ENCODE data around the gene GMIP.

GMIP gene

GRCh38 chr19:19651076-19651475 is 7.6 kb upstream of the GMIP start:
- Histone ChIP-seq H3K4me1 (no peaks in the 10 kb centered on the region), H3K27ac (no peak overlapping the region), H3K4me3 (no peak overlapping the region), H3K9me3 (no peaks in the 10 kb centered on the region), H3K36me3 (peaks cover 89 to 100% (median 93%) of the 10 kb centered on the region in 3 donors), H3K27me3 (no peaks in the 10 kb centered on the region)
- intact Hi-C loops (cut with DNase I; ENCODE audit: low total_unique reads) = no loop called here
- no peak for TF ChIP-seq CTCF (IDR thresholded peaks at IDR 0.05)
- no peak for DNase-seq

- H3K4me1 ChIP-seq = no peaks in the 10 kb centered on the region
- H3K9me3 ChIP-seq = no peaks in the 10 kb centered on the region
- H3K27ac ChIP-seq = no peak overlapping the region
- TF ChIP-seq CTCF (IDR thresholded peaks at IDR 0.05) = no peak
- no peak for DNase-seq
- H3K36me3 ChIP-seq = peaks cover 88 to 100% (median 93%) of the 10 kb centered on the region in 3 donors
- H3K27me3 ChIP-seq = no peaks in the 10 kb centered on the region
- intact Hi-C loops (cut with DNase I; ENCODE audit: low total_unique reads) = no loop called here
- no peak overlapping the region for H3K4me3 ChIP-seq
Observed at GRCh38 chr19:19650331-19650730, 6.9 kb upstream of the GMIP start.

GRCh38 chr19:19649580-19649995 is 6.1 kb upstream of the GMIP start:
- DNase-seq = no peak

GRCh38 chr19:19649155-19649554 is 5.7 kb upstream of the GMIP start:
- H3K27me3 ChIP-seq = no peaks in the 10 kb centered on the region
- peaks cover 0 to under 1% (median 0%) of the 10 kb centered on the region in 4 donors for H3K4me1 ChIP-seq
- no peak for TF ChIP-seq CTCF (IDR thresholded peaks at IDR 0.05)
- H3K4me3 ChIP-seq = no peak overlapping the region
- H3K36me3 ChIP-seq = peaks cover 79 to 94% (median 87%) of the 10 kb centered on the region in 3 donors
- intact Hi-C loops (cut with DNase I; ENCODE audit: low total_unique reads) = no loop called here
- no peak for DNase-seq
- H3K27ac ChIP-seq = no peak overlapping the region
- no peaks in the 10 kb centered on the region for H3K9me3 ChIP-seq

More at GRCh38 chr19:19649580-19649995, 6.1 kb upstream of the GMIP start:
- peaks cover 84 to 99% (median 91%) of the 10 kb centered on the region in 3 donors for H3K36me3 ChIP-seq
- TF ChIP-seq CTCF (IDR thresholded peaks at IDR 0.05) = no peak
- H3K27ac ChIP-seq = no peak overlapping the region
- H3K4me1 ChIP-seq = no peaks in the 10 kb centered on the region
- intact Hi-C loops (cut with DNase I; ENCODE audit: low total_unique reads) = no loop called here
- H3K27me3 ChIP-seq = no peaks in the 10 kb centered on the region
- H3K4me3 ChIP-seq = no peak overlapping the region
- no peaks in the 10 kb centered on the region for H3K9me3 ChIP-seq

GRCh38 chr19:19647037-19647835 is 3.8 kb upstream of the GMIP start:
- no peak for DNase-seq
- Histone ChIP-seq H3K4me3 (no peak overlapping the region), H3K9me3 (no peaks in the 10 kb centered on the region), H3K36me3 (peaks cover 60 to 75% (median 68%) of the 10 kb centered on the region in 3 donors), H3K27me3 (no peaks in the 10 kb centered on the region), H3K4me1 (peaks cover 0 to 14% (median 8%) of the 10 kb centered on the region in 4 donors), H3K27ac (no peak overlapping the region)
- no peak for TF ChIP-seq CTCF (IDR thresholded peaks at IDR 0.05)
- intact Hi-C loops (cut with DNase I; ENCODE audit: low total_unique reads) = no loop called here
